AG09309 (cell line): ENCODE data around the gene AGBL4.

ENCODE experiments used
- DNase-seq: peaks from one replicate; pipeline ENCODE4 v3.0.0-alpha.2; 2010; ENCODE audit warnings: low read depth
- H3K4me3 ChIP-seq: 2 replicates; pipeline ENCODE4 v1.5.1; 2011; ENCODE audit warnings: mild to moderate bottlenecking, low read depth, low read length, moderate library complexity; ENCODE audit not compliant: control insufficient read depth
- CTCF ChIP-seq: IDR thresholded peaks from 2 replicates; pipeline ENCODE4 v1.5.1; 2011; ENCODE audit warnings: mild to moderate bottlenecking, low read depth, low read length, inconsistent platforms; ENCODE audit not compliant: insufficient read depth, control insufficient read depth; ENCODE audit errors: missing control alignments

AGBL4 gene

DNA sequence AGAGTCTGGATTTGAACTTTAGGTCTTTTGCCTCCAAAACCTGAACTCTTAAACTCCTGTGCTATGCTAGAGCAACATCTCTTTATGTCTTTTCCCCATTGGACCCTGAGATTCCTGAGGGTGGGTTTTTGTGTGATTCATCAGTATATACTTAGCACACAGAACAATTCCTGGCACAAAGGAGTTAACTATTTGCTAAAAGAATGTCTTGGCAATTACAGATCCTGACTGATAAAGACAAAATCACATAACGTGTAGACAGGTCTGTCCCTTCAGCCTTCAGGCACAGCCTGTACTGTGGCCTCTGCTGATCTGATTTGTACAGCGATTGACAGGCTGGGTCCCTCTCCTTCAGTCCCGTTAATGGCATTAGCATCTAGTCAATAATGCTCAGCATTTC, 1084.7 kb downstream of the AGBL4 start:
- no peak for TF ChIP-seq CTCF
- no peak overlapping the region for H3K4me3 ChIP-seq
- DNase-seq: no peak

DNA sequence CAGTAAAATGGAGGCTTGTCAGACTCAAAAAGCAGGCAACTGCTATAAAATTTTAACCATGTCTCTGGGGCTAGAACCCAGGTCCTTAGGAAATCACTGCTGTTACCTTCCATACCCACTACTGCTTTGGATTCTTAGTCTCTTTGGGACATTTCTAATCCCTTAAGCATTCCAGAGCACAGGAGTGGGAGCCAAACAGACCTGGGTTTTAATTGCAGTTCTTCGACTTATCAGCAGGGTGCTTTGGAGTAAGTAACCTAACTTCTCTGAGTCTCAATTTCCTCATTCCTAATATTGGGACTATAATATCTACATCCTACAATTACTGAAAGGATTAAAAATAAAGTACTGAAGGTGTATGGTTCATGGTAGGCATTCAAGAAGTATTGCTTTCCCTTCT, 1086.0 kb downstream of the AGBL4 start:
- no peak for DNase-seq
- H3K4me3 ChIP-seq: no peak overlapping the region
- TF ChIP-seq CTCF: no peak

GRCh38 chr1:48936436-48936835, 1087.3 kb downstream of the AGBL4 start:
- DNase-seq: no peak
- TF ChIP-seq CTCF: no peak
- H3K4me3 ChIP-seq: no peak overlapping the region

DNA sequence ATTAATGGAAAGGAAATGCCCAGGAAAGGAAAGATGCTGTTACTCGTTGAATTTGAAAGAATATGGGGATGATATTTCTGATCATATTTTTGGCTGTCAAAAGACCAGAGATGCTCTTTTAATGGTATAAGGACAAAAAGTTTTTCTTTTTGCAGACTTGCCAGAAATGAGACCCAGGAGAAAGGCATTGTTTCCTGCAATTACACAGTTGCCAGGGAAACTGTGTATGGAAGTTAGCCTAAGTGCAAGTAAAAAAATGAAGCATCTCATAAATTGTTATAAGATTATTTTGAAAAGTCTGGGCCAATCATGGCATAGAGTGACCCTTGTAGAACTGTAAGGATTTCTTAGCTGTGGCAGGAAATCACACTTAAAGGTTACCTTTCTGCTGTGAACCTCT, 1091.4 kb downstream of the AGBL4 start:
- no peak overlapping the region for H3K4me3 ChIP-seq
- no peak for DNase-seq
- no peak for TF ChIP-seq CTCF

GRCh38 chr1:48931506-48932192, 1092.1 kb downstream of the AGBL4 start:
- no peak for DNase-seq
- TF ChIP-seq CTCF: no peak
- H3K4me3 ChIP-seq: no peak overlapping the region

GRCh38 chr1:48930011-48930410, 1093.7 kb downstream of the AGBL4 start:
- TF ChIP-seq CTCF: no peak
- no peak for DNase-seq
- H3K4me3 ChIP-seq: no peak overlapping the region
